Prostate gland (tissue), 2 donors: ENCODE measurements around the gene DRAM1. TPM values are rescaled to one million over a fixed set of nuclear protein-coding genes. Genes with fewer than 3 reads are reported as not detected.
"Not testable (repeated sequence)": the region's sequence is repeated elsewhere in the genome, so short reads cannot be mapped to it uniquely, and the experiment has no call there.

ENCODE experiments used
- DNase-seq: peaks from one replicate; pipeline ENCODE4 v3.0.0-alpha.2; 2019; ENCODE audit warnings: low spot score
- H3K27ac ChIP-seq, 2 donors: fragments of 200-600 bp; sonication (generic); 2 replicates each; pipeline ENCODE4 v1.5.1; 2017 to 2019
- H3K27me3 ChIP-seq: fragments of 200-600 bp; sonication (generic); replicated peaks from 2 replicates; pipeline ENCODE4 v1.5.1; 2019; ENCODE audit not compliant: insufficient read depth
- H3K36me3 ChIP-seq, 2 donors: fragments of 200-600 bp; sonication (generic); 1 replicate in 1 of 2; 2 replicates in 1 of 2; pipeline versions ENCODE4 v1.5.1 to v1.8.1; 2017 to 2019
- H3K4me1 ChIP-seq: fragments of 200-600 bp; sonication (generic); replicated peaks from 2 replicates; pipeline ENCODE4 v1.5.1; 2019
- H3K4me3 ChIP-seq, 2 donors: fragments of 200-600 bp; sonication (generic); 2 replicates each; pipeline ENCODE4 v1.5.1; 2017 to 2019
- H3K9me3 ChIP-seq: fragments of 200-600 bp; sonication (generic); 2 replicates; pipeline ENCODE4 v1.5.1; 2017
- POLR2A ChIP-seq: fragments of 450-650 bp; IDR thresholded peaks from one replicate; pipeline ENCODE4 v1.6.1; 2016; ENCODE audit warnings: antibody characterized with exemption, mild to moderate bottlenecking
- POLR2AphosphoS5 ChIP-seq: sonication (generic); formaldehyde crosslinking; IDR thresholded peaks from one replicate; pipeline ENCODE4 v1.6.1; 2017; ENCODE audit warnings: antibody characterized with exemption
- WGBS: methylation state at CpG from one replicate; pipeline ENCODE4 v1.1.5; 2018; 5-methylcytosine and 5-hydroxymethylcytosine counted together
- intact Hi-C: fragments of 100-400 bp; cut with DNase I; formaldehyde crosslinking; loops from one replicate; pipeline ENCODE4 v1.14.2; 2022
- total RNA-seq, 2 donors: library from RNA; depleted of rRNA; stranded (reverse); fragments of >200 nt; gene quantifications; one replicate each; pipeline ENCODE4 v1.1.0, GENCODE V29; 2016
- TF ChIP-seq, protein P1 (sequence below), 4 experiments: fragments of 200-600 bp in 2 of 4; fragments of 450-650 bp in 2 of 4; sonication (generic) in 2 of 4; IDR thresholded peaks; 1 replicate in 3 of 4; 2 replicates in 1 of 4; pipeline ENCODE4 v1.5.1; 2016 to 2019; ENCODE audit warnings: antibody characterized with exemption in 4 of 4, mild to moderate bottlenecking in 2 of 4, moderate library complexity in 2 of 4

DRAM1 gene
- total RNA-seq, 2 donors from 2014 or later: 12.8 to 13.1 TPM

DNA sequence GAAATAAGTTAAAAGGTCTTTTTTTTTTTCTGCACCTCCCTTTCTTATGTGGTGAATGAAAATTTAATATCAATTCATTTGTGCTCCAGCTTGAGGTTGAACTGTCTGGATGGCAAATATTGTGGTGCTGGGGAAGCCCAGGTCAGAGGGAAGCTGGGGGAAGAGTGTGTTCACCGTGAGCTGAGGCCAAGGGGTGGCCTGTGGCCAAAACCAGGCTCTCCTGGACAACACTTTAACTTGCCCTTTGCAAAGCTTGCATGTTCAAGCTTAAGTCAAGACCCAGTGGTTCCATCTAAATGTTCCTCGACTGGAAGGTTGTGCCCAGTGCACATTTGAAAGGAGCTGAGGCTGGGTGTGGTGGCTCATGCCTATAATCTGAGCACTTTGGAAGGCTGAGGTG, 28.8 kb downstream of the DRAM1 start:
- no peak overlapping the region for H3K27ac ChIP-seq
- 90% methylated on average over 2 of the region's 2 CpGs for WGBS
- H3K36me3 ChIP-seq: no peaks in the 10 kb centered on the region
- no peak for DNase-seq
- no peaks in the 10 kb centered on the region for H3K4me1 ChIP-seq
- no peak for TF ChIP-seq POLR2A
- TF ChIP-seq, protein P1, sequence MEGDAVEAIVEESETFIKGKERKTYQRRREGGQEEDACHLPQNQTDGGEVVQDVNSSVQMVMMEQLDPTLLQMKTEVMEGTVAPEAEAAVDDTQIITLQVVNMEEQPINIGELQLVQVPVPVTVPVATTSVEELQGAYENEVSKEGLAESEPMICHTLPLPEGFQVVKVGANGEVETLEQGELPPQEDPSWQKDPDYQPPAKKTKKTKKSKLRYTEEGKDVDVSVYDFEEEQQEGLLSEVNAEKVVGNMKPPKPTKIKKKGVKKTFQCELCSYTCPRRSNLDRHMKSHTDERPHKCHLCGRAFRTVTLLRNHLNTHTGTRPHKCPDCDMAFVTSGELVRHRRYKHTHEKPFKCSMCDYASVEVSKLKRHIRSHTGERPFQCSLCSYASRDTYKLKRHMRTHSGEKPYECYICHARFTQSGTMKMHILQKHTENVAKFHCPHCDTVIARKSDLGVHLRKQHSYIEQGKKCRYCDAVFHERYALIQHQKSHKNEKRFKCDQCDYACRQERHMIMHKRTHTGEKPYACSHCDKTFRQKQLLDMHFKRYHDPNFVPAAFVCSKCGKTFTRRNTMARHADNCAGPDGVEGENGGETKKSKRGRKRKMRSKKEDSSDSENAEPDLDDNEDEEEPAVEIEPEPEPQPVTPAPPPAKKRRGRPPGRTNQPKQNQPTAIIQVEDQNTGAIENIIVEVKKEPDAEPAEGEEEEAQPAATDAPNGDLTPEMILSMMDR (IDR thresholded peaks at IDR 0.05): no peak
- intact Hi-C loops: no loop called here
- no peaks in the 10 kb centered on the region for H3K27me3 ChIP-seq
- H3K4me3 ChIP-seq: no peak overlapping the region
- H3K9me3 ChIP-seq: no peaks in the 10 kb centered on the region

DNA sequence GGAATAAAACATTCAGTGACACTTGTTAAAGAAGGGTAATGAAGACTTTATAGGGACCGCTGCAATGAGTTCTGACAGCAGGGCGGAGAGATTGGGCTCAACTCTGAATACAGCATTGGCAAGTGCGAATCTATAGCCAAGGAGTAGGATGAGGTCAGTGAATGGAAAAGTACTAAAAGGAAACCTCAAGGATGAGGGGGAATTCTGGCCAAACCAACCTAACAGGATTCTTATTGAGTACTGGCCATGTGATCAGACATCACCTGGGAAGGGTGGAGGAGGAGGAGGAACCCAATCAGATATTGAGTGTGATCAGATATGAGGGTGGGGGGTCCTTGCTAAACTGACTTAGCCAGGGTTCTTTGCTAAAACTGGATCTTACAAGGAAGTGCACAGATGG, 31.0 kb downstream of the DRAM1 start:
- Histone ChIP-seq H3K36me3 (no peaks in the 10 kb centered on the region), H3K27me3 (no peaks in the 10 kb centered on the region), H3K4me3 (no peak overlapping the region), H3K9me3 (no peaks in the 10 kb centered on the region), H3K4me1 (no peaks in the 10 kb centered on the region), H3K27ac (peak overlapping the region in 1 of 2 donors; percentile 3)
- TF ChIP-seq POLR2AphosphoS5: peak; percentile 52
- TF ChIP-seq, protein P1 (IDR thresholded peaks at IDR 0.05): no peak
- DNase-seq: peak; percentile 30
- 55% methylated on average over 3 of the region's 3 CpGs for WGBS
- intact Hi-C loops: no loop called here

DNA sequence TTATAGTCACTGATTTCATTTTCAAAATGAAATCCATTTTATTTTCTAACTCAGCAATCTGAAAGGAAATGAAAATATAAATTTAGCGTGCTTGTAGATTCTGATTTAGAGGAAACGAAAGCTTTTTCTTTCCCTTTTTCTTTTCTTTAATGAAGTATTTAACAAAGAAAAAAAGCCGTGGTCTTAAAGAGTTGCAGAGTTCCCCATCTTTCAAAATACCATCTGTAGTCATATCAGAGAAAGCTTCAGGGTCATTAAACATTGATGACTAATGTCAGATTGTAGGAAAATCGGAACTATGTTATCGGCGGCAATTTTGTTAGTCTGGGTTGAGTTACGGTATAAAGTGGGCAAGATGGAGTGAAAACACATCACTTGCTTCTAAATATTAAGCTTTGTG, 32.3 kb downstream of the DRAM1 start:
- no peak overlapping the region for H3K27ac ChIP-seq
- no peaks in the 10 kb centered on the region for H3K36me3 ChIP-seq
- no peaks in the 10 kb centered on the region for H3K9me3 ChIP-seq
- intact Hi-C loops: no loop called here
- no peak for TF ChIP-seq POLR2A
- TF ChIP-seq POLR2AphosphoS5: no peak
- TF ChIP-seq, protein P1 (IDR thresholded peaks at IDR 0.05): no peak
- no peak for DNase-seq
- H3K4me3 ChIP-seq: no peak overlapping the region
- no peaks in the 10 kb centered on the region for H3K4me1 ChIP-seq
- no peaks in the 10 kb centered on the region for H3K27me3 ChIP-seq
- WGBS: 61% methylated on average over 7 of the region's 7 CpGs

DNA sequence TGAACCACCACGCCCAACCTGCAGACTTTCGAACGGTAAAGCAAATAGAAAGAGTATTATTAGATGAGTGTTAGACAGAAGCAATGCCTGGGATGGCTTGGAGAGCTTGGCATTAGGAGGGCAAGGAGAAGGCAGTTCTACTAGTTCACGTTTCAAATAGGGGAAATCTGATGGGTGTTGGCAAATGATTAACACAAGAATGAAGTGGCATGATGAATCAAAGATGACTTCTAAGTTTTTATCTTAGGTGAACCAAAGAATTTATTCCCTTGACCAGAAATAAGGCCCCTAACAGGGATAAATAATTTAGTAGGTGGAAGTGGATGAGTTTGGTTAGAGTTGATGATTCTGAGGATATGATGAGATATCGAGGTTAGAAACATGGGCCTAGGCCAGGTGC, 38.5 kb downstream of the DRAM1 start:
- TF ChIP-seq POLR2A: no peak
- TF ChIP-seq, protein P1 (IDR thresholded peaks at IDR 0.05): no peak
- TF ChIP-seq POLR2AphosphoS5: no peak
- no peaks in the 10 kb centered on the region for H3K36me3 ChIP-seq
- DNase-seq: no peak
- no peaks in the 10 kb centered on the region for H3K9me3 ChIP-seq
- H3K27ac ChIP-seq: no peak overlapping the region
- 77% methylated on average over 5 of the region's 5 CpGs for WGBS
- no peak overlapping the region for H3K4me3 ChIP-seq
- intact Hi-C loops: no loop called here
- H3K27me3 ChIP-seq: no peaks in the 10 kb centered on the region
- H3K4me1 ChIP-seq: no peaks in the 10 kb centered on the region

DNA sequence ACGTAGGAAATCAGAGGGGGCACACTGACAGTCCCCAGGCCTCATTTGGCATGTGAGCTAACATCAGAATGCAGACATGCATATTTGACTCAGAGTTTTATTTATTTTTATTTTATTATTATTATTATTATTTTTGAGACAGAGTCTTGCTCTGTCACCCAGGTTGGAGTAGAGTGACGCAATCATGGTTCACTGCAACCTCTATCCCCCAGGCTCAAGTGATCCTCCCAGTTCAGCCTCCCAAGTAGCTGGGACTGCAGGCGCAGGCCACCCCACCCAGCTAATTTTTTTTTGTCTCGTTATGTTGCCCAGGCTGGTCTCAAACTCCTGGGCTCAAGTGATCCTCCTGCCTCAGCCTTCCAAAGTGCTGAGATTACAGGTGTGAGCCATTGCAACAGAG, 41.4 kb downstream of the DRAM1 start:
- H3K4me1 ChIP-seq, intact Hi-C loops, H3K27me3 ChIP-seq, H3K9me3 ChIP-seq, H3K4me3 ChIP-seq, H3K36me3 ChIP-seq, H3K27ac ChIP-seq, DNase-seq: not testable (repeated sequence)
- WGBS: 92% methylated on average over 4 of the region's 4 CpGs
